HCT116 (cell line): ENCODE results near the gene SERPINB6.

Source experiments
- CEBPB ChIP-seq: IDR thresholded peaks from 2 replicates; pipeline ENCODE4 v1.6.1; 2012; ENCODE audit warnings: low read depth
- EZH2 ChIP-seq: fragments of 200-600 bp; sonication (generic); IDR thresholded peaks from 2 replicates; pipeline ENCODE4 v1.6.1; 2017; ENCODE audit warnings: antibody characterized with exemption, mixed run types
- POLR2A ChIP-seq: IDR thresholded peaks from 2 replicates; pipeline ENCODE4 v1.7.0; 2011; ENCODE audit warnings: borderline replicate concordance; ENCODE audit not compliant: insufficient read depth, insufficient read length; ENCODE audit errors: extremely low read depth
- POLR2AphosphoS5 ChIP-seq: IDR thresholded peaks from 2 replicates; pipeline ENCODE4 v1.6.1; 2011; ENCODE audit warnings: mild to moderate bottlenecking, low read depth, low read length, moderate library complexity
- SP1 ChIP-seq: IDR thresholded peaks from 2 replicates; pipeline ENCODE4 v1.6.1; 2012; ENCODE audit warnings: low read depth

DNA sequence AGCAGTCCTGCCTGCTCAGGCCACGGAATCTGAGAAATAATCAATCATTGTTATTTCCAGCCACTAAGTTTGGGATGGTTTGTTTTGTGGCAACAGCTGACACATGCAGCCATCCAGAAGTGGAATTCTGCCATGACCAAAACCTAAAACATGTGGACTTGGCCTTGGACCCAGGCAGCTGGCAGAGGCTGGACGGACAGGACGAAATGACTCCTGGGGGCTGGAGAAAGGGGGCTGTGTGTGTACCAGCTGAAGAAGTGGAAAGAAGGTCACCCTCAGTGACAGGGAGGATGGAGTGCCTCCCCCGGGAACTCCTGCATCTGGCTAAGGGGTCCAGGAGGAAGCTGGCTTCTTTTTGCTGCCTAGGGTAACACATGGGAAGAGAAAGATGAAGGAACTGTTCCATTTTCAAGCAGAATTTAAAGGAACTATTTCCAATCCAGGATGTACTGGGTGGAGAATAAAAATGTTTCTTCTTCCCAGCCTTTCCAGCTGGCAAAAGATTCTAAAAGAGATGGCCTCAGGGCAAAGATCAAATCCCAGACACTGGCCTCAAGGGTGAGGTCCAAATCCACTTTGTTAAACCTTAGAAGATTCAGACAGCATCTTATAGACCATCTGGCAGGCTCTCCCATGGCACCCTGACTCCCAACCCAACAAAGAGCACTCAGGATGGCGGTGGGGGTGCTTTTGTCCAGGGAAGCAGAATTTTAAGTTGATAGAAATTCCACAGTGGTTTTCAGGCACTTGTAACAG, 14.3 kb downstream of the SERPINB6 start:
- TF ChIP-seq CEBPB (no peak), SP1 (no peak), EZH2 (no peak), POLR2AphosphoS5 (no peak), POLR2A (no peak)
